AG09319 (cell line): ENCODE measurements around the gene FBXL17.

Experiments used
- DNase-seq: peaks from one replicate; pipeline ENCODE4 v3.0.0-alpha.2; 2010; ENCODE audit warnings: low read depth; ENCODE audit errors: extremely low read depth
- TF ChIP-seq, protein P1 (sequence below): IDR thresholded peaks from 2 replicates; pipeline ENCODE4 v1.5.1; 2011; ENCODE audit warnings: low read depth, mild to moderate bottlenecking, inconsistent platforms, low read length, moderate library complexity

FBXL17 gene

DNA sequence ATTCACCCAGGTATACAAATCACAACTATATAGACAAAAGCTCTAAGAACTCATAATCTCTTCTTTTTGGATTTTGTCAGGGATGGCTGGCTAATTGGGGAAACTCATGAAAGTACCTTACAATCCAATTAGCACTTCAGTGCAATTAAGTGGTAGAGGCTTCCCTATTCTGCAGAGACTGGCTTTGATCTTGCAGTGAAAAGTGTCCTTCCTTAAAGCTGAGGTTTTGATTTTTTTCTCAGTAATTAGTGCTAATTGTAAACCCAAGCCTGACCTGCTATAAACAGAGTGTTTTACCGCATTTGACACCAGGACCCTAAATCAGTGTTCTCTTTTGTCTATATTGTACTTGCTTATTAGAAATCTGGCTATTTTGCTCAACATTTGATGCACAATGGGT is 417.2 kb downstream of the FBXL17 start:
- TF ChIP-seq, protein P1, sequence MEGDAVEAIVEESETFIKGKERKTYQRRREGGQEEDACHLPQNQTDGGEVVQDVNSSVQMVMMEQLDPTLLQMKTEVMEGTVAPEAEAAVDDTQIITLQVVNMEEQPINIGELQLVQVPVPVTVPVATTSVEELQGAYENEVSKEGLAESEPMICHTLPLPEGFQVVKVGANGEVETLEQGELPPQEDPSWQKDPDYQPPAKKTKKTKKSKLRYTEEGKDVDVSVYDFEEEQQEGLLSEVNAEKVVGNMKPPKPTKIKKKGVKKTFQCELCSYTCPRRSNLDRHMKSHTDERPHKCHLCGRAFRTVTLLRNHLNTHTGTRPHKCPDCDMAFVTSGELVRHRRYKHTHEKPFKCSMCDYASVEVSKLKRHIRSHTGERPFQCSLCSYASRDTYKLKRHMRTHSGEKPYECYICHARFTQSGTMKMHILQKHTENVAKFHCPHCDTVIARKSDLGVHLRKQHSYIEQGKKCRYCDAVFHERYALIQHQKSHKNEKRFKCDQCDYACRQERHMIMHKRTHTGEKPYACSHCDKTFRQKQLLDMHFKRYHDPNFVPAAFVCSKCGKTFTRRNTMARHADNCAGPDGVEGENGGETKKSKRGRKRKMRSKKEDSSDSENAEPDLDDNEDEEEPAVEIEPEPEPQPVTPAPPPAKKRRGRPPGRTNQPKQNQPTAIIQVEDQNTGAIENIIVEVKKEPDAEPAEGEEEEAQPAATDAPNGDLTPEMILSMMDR = no peak
- no peak for DNase-seq

DNA sequence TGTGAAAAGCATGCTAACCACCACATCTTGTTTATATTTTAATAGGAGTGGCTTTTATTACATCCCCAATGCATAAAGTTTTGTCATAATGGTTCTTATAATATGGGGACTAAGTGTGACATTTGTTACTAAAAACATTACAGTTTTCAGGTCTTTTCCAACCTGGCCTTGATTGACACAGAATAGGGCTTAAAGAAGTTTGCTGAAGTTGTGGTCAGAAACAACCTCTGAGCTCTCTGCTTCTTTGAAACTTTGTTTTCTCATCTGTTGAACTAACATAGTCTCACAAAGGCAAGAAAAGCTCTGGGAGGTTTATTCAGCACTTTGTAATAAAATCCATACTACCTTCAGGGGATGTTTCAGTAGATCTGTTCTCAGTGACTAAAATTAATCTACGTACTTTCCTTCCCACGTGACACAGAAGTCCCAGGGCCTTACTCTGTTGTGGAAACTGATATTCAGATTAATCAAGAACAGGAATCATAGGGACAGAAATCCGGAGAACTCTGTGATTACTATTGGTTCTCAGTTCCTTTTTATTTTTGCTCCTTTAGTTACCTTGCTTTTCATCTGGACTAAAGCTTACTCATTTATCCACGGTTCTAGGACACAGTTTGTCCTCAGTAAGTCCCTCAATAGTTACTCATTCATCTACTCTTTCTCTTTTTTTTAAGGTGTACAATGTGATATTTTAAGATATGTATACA is 422.2 kb downstream of the FBXL17 start:
- TF ChIP-seq, protein P1 = no peak
- DNase-seq = no peak

DNA sequence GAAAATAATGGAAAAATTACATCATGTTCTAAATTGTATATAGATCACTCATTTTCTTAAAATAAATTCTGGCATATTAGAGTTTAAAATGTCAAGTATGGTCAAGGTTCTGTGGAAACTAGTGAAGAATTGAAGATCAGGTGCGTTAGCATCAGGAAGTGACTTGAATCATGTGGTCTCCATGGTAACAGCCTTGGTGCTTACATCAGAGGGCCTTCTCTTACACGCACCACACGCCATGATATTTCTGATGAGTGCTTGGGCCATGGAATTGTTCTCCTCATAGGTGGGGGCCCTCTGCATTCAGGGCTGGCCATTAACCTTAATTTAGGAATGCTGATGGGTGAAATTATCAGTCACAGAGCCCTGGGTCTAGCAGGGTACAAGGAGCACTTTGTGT is 423.0 kb downstream of the FBXL17 start:
- no peak for DNase-seq

DNA sequence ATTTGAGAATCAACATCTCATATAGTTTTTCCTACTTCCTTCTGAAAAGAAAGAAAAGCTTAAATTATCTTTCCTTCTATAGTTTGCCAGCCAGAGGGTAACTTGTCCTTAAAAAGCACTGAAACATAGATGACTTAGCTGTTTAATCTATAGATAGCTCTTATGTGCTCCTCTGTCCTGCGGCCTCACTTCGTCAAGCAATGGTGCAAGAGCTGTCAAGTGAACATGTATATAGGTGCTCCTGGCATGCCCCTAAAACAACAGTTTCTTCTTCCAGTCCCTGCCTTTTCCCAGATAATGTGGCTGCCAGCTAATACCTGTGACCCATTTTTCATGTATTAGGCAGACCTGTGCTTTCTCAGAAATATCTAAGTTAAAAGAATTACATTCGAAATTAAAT is 423.5 kb downstream of the FBXL17 start:
- no peak for DNase-seq
- TF ChIP-seq, protein P1 = no peak

More for the DNA sequence above, 423.0 kb downstream of the FBXL17 start:
- TF ChIP-seq, protein P1 = no peak

DNA sequence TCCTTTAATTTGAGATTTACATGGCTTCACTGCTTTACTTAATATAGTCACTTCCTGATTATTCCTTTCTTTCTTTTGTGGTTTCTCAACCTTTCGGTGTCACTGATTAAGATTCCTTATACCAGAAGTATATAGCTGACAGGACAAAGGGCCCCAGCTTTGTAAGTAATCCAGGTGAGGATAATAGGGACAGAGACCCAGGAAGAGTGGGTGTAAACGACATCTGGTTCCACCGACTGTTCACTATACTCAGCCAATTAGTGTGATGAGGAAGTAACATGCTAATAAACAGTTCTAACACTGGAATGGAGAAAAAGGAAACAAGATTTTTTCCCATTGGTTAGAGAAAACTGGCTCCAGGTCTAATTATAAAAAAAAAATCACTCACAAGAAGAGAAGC is 424.8 kb downstream of the FBXL17 start:
- no peak for DNase-seq

DNA sequence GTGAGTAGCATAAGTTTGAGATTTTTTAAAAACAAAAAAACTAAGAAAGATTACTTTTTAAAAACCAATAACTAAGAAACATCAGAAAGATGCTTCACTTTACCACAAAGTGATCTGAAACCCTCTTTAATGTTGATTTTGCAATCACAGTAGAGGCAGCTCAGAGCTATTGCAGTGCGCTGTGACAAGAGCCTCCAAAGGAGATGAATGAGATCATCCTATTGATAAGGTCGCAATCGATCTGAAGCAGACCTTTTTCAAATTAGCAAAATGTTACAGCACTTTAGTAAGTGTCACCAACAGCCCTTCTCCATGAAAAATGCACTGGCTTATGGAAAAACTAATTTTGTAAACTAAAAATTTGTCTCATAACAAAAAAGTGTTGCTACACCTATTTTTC is 426.6 kb downstream of the FBXL17 start:
- TF ChIP-seq, protein P1 = no peak
- no peak for DNase-seq

More for the DNA sequence above, 424.8 kb downstream of the FBXL17 start:
- TF ChIP-seq, protein P1 = no peak

DNA sequence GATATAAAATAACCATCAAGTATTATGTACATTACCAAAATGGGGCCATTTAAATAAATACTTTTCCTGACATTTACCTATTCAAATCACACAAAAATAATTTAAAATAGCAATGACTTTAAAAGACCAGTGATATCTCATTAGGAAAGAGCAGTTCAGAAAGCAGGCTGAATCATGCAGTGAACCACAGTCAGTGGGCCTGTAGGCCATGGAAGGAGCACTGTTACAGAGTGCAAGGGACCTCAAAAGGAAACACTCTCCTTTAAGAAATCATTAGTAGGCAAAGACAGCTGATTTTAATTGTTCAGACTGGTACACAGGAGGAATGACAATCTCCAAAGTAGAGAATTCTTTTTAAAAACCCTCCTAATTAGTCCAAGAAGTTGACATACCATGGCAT is 427.6 kb downstream of the FBXL17 start:
- TF ChIP-seq, protein P1 = no peak
- DNase-seq = no peak
